GM12878 (cell line): ENCODE results near the gene WIPF2. TPM values are rescaled to one million over a fixed set of nuclear protein-coding genes. Genes with fewer than 3 reads are reported as not detected.

Source experiments
- ATAC-seq: fragments of 200-7000 bp; cut with Tn5 transposase; 3 replicates; pipeline ENCODE4 v1.9.1; 2020; ENCODE audit warnings: mild to moderate bottlenecking, moderate library complexity
- BruUV-seq: library from RNA; stranded (reverse); fragments of 400-500 nt; replicated peaks from 2 replicates; lab custom pipeline; 2021; lab: Mats Ljungman, UMichigan
- CTCF ChIA-PET: fragments of 300-600 bp; sonication (Branson Sonifier 250); formaldehyde crosslinking; extraction: SDS; loops from one replicate; lab custom pipeline; 2021; ENCODE audit warnings: inconsistent platforms; lab: Yijun Ruan, JAX
- POLR2A ChIA-PET: fragments of 350-600 bp; formaldehyde crosslinking; extraction: SDS; loops from one replicate; lab custom pipeline; 2021; ENCODE audit warnings: inconsistent platforms; lab: Charles Lee
- RAD21 ChIA-PET: fragments of 300-600 bp; sonication (Branson Sonifier 250); formaldehyde crosslinking; loops from one replicate; lab custom pipeline; 2023; ENCODE audit warnings: antibody characterized with exemption; ENCODE audit not compliant: unreplicated experiment; lab: Charles Lee
- SMC1A ChIA-PET: fragments of 300-600 bp; sonication (Branson Sonifier 250); formaldehyde crosslinking; loops from one replicate; lab custom pipeline; 2023; ENCODE audit not compliant: unreplicated experiment, uncharacterized antibody; lab: Charles Lee
- DNase-seq: peaks from one replicate; pipeline ENCODE4 v3.0.0-alpha.2; 2011; ENCODE audit warnings: low read depth, low spot score
- FAIRE-seq: peaks from 3 replicates; lab custom pipeline; 2011; peaks lifted over from hg19 to GRCh38; lab: Jason Lieb, UNC
- H2AFZ ChIP-seq: 2 replicates; pipeline ENCODE4 v1.6.0; 2011; ENCODE audit warnings: low read depth, low read length, control low read depth; ENCODE audit not compliant: control insufficient read depth
- H3K27ac ChIP-seq: 2 replicates; pipeline ENCODE4 v1.5.1; 2011; ENCODE audit warnings: control low read depth; ENCODE audit not compliant: control insufficient read depth, insufficient read depth
- H3K27me3 ChIP-seq, 2 experiments: replicated peaks in 1 of 2; 2 replicates each; pipeline versions ENCODE4 v1.6.0 to v1.6.1; 2011; ENCODE audit warnings: low read length in 1 of 2; ENCODE audit not compliant: control insufficient read depth in 2 of 2, insufficient read depth in 2 of 2
- H3K36me3 ChIP-seq, 2 experiments: 2 replicates each; pipeline ENCODE4 v1.5.1; 2011; ENCODE audit warnings: low read length in 1 of 2; ENCODE audit not compliant: control insufficient read depth in 2 of 2, insufficient read depth in 2 of 2
- H3K4me1 ChIP-seq: 2 replicates; pipeline ENCODE4 v1.6.1; 2011; ENCODE audit warnings: mild to moderate bottlenecking, low read length, moderate library complexity, mixed read lengths; ENCODE audit not compliant: control insufficient read depth, insufficient read depth
- H3K4me2 ChIP-seq: 2 replicates; pipeline ENCODE4 v1.6.0; 2011; ENCODE audit warnings: control low read depth; ENCODE audit not compliant: control insufficient read depth, insufficient read depth
- H3K4me3 ChIP-seq: fragments of 200-600 bp; sonication (generic); 2 replicates; pipeline ENCODE4 v1.5.1; 2016
- H3K79me2 ChIP-seq: 2 replicates; pipeline ENCODE4 v1.6.0; 2011; ENCODE audit warnings: low read length; ENCODE audit not compliant: control insufficient read depth, insufficient read depth
- H3K9ac ChIP-seq: 2 replicates; pipeline ENCODE4 v1.8.0; 2011; ENCODE audit warnings: low read length, control low read depth, mixed read lengths; ENCODE audit not compliant: control insufficient read depth, insufficient read depth
- H3K9me3 ChIP-seq: replicated peaks from 3 replicates; pipeline ENCODE4 v1.5.1; 2011; ENCODE audit warnings: mild to moderate bottlenecking, low read length; ENCODE audit not compliant: control insufficient read depth, insufficient read depth
- H4K20me1 ChIP-seq: 2 replicates; pipeline ENCODE4 v1.6.0; 2011; ENCODE audit not compliant: control insufficient read depth, insufficient read depth
- EP300 ChIP-seq, 2 experiments: fragments of 150-350 bp in 1 of 2; IDR thresholded peaks; 2 replicates each; pipeline ENCODE4 v1.6.1; 2011 to 2012; ENCODE audit warnings: low read depth in 2 of 2, low read length in 2 of 2, borderline replicate concordance in 1 of 2, improper control_type of control experiment in 1 of 2, inconsistent platforms in 1 of 2; ENCODE audit not compliant: control insufficient read depth in 1 of 2
- FOXM1 ChIP-seq: IDR thresholded peaks from 2 replicates; pipeline ENCODE4 v1.6.1; 2012; ENCODE audit warnings: low read depth, mild to moderate bottlenecking, inconsistent platforms, low read length, moderate library complexity
- HCFC1 ChIP-seq: fragments of 150-350 bp; IDR thresholded peaks from 2 replicates; pipeline ENCODE4 v1.6.1; 2014; ENCODE audit warnings: low read length
- JUND ChIP-seq: IDR thresholded peaks from 2 replicates; pipeline ENCODE4 v1.6.1; 2012; ENCODE audit warnings: low read depth, mild to moderate bottlenecking, low read length, improper control_type of control experiment, moderate library complexity
- KLF5 ChIP-seq: fragments of 450-650 bp; IDR thresholded peaks from 2 replicates; pipeline ENCODE4 v1.6.1; 2014; ENCODE audit warnings: mild to moderate bottlenecking; ENCODE audit not compliant: partially characterized antibody
- MTA2 ChIP-seq: fragments of 450-650 bp; IDR thresholded peaks from 2 replicates; pipeline ENCODE4 v1.6.1; 2016; ENCODE audit warnings: low read depth, mild to moderate bottlenecking, moderate library complexity
- MTA3 ChIP-seq: IDR thresholded peaks from 2 replicates; pipeline ENCODE4 v1.6.1; 2012; ENCODE audit warnings: low read length, inconsistent platforms, borderline replicate concordance
- NFXL1 ChIP-seq: fragments of 450-650 bp; IDR thresholded peaks from 2 replicates; pipeline ENCODE4 v1.6.1; 2017; ENCODE audit warnings: antibody characterized with exemption, mild to moderate bottlenecking, borderline replicate concordance
- NR2C1 ChIP-seq: fragments of 450-650 bp; IDR thresholded peaks from 2 replicates; pipeline ENCODE4 v1.6.1; 2017; ENCODE audit warnings: antibody characterized with exemption, mild to moderate bottlenecking, moderate library complexity
- POU2F2 ChIP-seq: IDR thresholded peaks from 3 replicates; pipeline ENCODE4 v1.6.1; 2011; ENCODE audit warnings: low read depth, mild to moderate bottlenecking, low read length, borderline replicate concordance
- RUNX3 ChIP-seq: IDR thresholded peaks from 2 replicates; pipeline ENCODE4 v1.6.1; 2012; ENCODE audit warnings: low read length, inconsistent platforms
- SUZ12 ChIP-seq: fragments of 200-600 bp; sonication (generic); IDR thresholded peaks from one replicate; pipeline ENCODE4 v1.6.1; 2018; ENCODE audit warnings: antibody characterized with exemption, mild to moderate bottlenecking; ENCODE audit not compliant: unreplicated experiment
- YBX1 ChIP-seq: fragments of 450-650 bp; IDR thresholded peaks from 2 replicates; pipeline ENCODE4 v1.6.1; 2016; ENCODE audit warnings: antibody characterized with exemption
- YY1 ChIP-seq: IDR thresholded peaks from 2 replicates; pipeline ENCODE4 v1.6.1; 2011; ENCODE audit warnings: low read depth, mild to moderate bottlenecking, low read length
- ZNF207 ChIP-seq: fragments of 450-650 bp; IDR thresholded peaks from 2 replicates; pipeline ENCODE4 v1.6.1; 2014; ENCODE audit warnings: antibody characterized with exemption, mild to moderate bottlenecking, borderline replicate concordance
- WGBS: methylation state at CpG from one replicate; pipeline ENCODE4 v1.1.6; 2016; ENCODE audit warnings: low lambda C conversion rate; ENCODE audit not compliant: insufficient replicate concordance, insufficient coverage; ENCODE audit errors: missing lambda C conversion rate; 5-methylcytosine and 5-hydroxymethylcytosine counted together
- in situ Hi-C: fragments of 300-500 bp; cut with MboI; formaldehyde crosslinking; loops from 9 replicates; pipeline ENCODE4 v1.14.3; 2018; ENCODE audit warnings: mixed read lengths
- intact Hi-C: fragments of 100-400 bp; cut with micrococcal nuclease; formaldehyde crosslinking; loops from one replicate; pipeline ENCODE4 v1.14.2; 2022; ENCODE audit not compliant: unreplicated experiment
- polyA plus RNA-seq, 11 experiments: library from polyadenylated mRNA; depleted of rRNA in 4 of 11; unstranded in 6 of 11; stranded (reverse) in 5 of 11; fragments of >200 nt; fragmentation: Nextera tagmentation in 4 of 11; fragmentation: Illumina TruSeq in 1 of 11; extraction: Ambion mirVana in 4 of 11; extraction: Trizol in 1 of 11; gene quantifications; 1 replicate in 1 of 11; 2 replicates in 10 of 11; pipeline versions ENCODE4 v1.2.1 to v1.2.3, GENCODE V29; 2011 to 2016; ENCODE audit warnings: inconsistent platforms in 2 of 11, missing spikeins in 2 of 11, low read depth in 1 of 11
- total RNA-seq, 4 experiments: library from RNA; depleted of rRNA in 3 of 4; stranded (reverse); fragments of >200 nt in 3 of 4; fragmentation: Illumina TruSeq in 1 of 4; extraction: Trizol in 1 of 4; gene quantifications; 2 replicates each; pipeline versions ENCODE4 v1.2.1 to v1.2.3, GENCODE V29; 2013 to 2021
- TF ChIP-seq, protein P1 (sequence below): IDR thresholded peaks from 2 replicates; pipeline ENCODE4 v1.6.1; 2011; ENCODE audit warnings: borderline replicate concordance, low read depth, mild to moderate bottlenecking, moderate library complexity, mixed read lengths, low read length; ENCODE audit not compliant: insufficient read depth; ENCODE audit errors: extremely low read length
- TF ChIP-seq, protein P2 (sequence below): fragments of 150-350 bp; IDR thresholded peaks from 2 replicates; pipeline ENCODE4 v1.6.1; 2014; ENCODE audit warnings: mild to moderate bottlenecking, low read depth, low read length
- TF ChIP-seq, protein P3 (sequence below): IDR thresholded peaks from 2 replicates; pipeline ENCODE4 v1.6.1; 2012; ENCODE audit warnings: low read depth, low read length, improper control_type of control experiment

WIPF2 gene
- total and polyA plus RNA-seq, 10 of the 15 experiments (the other 5 are each of a cell fraction or from before 2014, with no cell fraction given): 4.2 to 20.8 (median 7.1) TPM

DNA sequence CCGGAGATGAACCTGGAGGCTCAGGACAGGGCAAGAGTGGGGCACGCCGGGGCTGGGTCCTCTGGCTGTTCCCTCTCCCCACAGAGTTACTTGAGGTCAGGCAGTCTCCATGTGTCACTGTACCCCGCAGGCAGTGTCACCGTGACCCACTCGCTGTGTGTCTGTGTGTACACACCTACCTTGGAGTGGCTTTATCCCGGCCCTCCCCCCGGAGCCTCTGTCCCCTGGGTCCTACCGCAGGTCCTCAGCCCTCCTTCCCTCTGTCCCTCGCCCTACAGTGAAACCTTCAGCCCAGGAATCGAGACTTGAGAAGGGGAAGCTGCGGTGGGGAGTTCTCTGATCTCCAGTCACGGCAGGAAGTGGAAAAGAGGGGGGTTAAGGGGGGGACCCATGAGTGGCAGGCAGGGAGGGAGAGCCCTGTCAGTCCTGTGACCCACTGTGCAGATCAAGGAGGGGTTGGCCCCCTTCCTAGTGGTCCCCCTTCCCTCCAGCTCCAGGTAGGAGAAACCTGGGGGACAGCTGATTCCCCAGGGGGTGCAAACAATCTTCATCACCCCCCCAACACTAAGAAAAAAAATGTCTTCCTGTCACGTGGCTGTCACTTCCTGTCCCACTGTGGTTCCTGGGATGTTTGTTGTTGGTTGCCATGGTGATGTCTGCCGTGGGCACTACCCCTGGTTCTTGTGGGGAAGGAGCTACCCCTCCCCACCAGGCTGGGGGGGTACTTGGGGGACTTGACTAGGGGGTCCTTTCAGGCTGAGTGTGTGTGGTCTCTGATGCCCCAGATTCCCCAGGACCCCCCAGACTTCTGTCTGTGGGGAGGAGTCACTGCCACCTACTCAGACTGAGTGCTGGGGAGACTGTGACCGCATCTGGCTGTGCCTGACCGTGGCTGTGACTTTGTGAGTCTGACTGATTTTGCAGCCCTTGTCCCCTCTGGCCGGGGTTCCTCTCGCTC lies 103.5 kb downstream of the WIPF2 start:
- H2AFZ ChIP-seq: peak overlapping the region; percentile 57
- intact Hi-C loops (loop anchor here (5.0 kb wide), 2 partner anchors 35 to 1350 kb away; no protein-coding TSS in a partner anchor), in situ Hi-C loops (loop anchor here (10.0 kb wide), 1 partner anchor 1352 kb away; no protein-coding TSS in a partner anchor)
- WGBS: 2% methylated on average over 19 of the region's 19 CpGs
- H3K9me3 ChIP-seq: no peaks in the 10 kb centered on the region
- CTCF ChIA-PET: interaction anchor here (0.6 to 8.4 kb wide), 4 partner anchors 13 to 378 kb away, joined by 3 to 90 read pairs (median 32); partner anchors contain the start of gene RARA
- no TSS peak for BruUV-seq
- H3K79me2 ChIP-seq: peaks cover 96% of the 10 kb centered on the region
- no peaks in the 10 kb centered on the region for H3K27me3 ChIP-seq
- DNase-seq: peak; percentile 88
- H3K9ac ChIP-seq: peak overlapping the region; percentile 91
- peaks cover 62% of the 10 kb centered on the region for H3K4me1 ChIP-seq
- POLR2A ChIA-PET: interaction anchor here (0.6 to 7.0 kb wide), 6 partner anchors 12 to 256 kb away, joined by 3 to 123 read pairs (median 4); partner anchors contain the start of gene RARA
- H3K27ac ChIP-seq: peak overlapping the region; percentile 96
- peak overlapping the region; percentile 100 for H3K4me2 ChIP-seq
- RAD21 ChIA-PET: interaction anchor here (0.6 to 12.6 kb wide), 6 partner anchors 13 to 210 kb away, joined by 3 to 156 read pairs (median 4); partner anchors contain the start of gene RARA
- no peaks in the 10 kb centered on the region for H4K20me1 ChIP-seq
- peak; percentile 40 for ATAC-seq
- peaks cover 0 to 2% of the 10 kb centered on the region in 2 experiments; a peak in 1 of 4 replicates for H3K36me3 ChIP-seq
- peak overlapping the region; percentile 91 for H3K4me3 ChIP-seq
- FAIRE-seq: peak; percentile 88
- SMC1A ChIA-PET: interaction anchor here (0.6 to 11.2 kb wide), 4 partner anchors 15 to 484 kb away, joined by 3 to 172 read pairs (median 4); partner anchors contain the start of gene RARA
- TF ChIP-seq NFXL1 (no peak), MTA3 (no peak), RUNX3 (no peak), ZNF207 (peak; percentile 82), MTA2 (peak; percentile 86), YY1 (peak; percentile 72; the same call in 1 of the 2 replicates), YBX1 (no peak), KLF5 (peak; percentile 84), JUND (0 out of 2 replicates have a peak, but pooled peaks have one; percentile 6), NR2C1 (no peak), SUZ12 (no peak), FOXM1 (no peak), POU2F2 (peak; percentile 60; the same call in 1 of the 3 replicates), EP300 (IDR thresholded peaks at IDR 0.05; ENCODE audit: borderline replicate concordance in 1 of 2, control insufficient read depth in 1 of 2, low read depth in 2 of 2, low read length in 2 of 2) (peak; percentile 81 to 89), HCFC1 (no peak; the same call in 1 of the 2 replicates)
- TF ChIP-seq, protein P1, sequence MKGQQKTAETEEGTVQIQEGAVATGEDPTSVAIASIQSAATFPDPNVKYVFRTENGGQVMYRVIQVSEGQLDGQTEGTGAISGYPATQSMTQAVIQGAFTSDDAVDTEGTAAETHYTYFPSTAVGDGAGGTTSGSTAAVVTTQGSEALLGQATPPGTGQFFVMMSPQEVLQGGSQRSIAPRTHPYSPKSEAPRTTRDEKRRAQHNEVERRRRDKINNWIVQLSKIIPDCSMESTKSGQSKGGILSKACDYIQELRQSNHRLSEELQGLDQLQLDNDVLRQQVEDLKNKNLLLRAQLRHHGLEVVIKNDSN: peak; percentile 93
- TF ChIP-seq, protein P2, sequence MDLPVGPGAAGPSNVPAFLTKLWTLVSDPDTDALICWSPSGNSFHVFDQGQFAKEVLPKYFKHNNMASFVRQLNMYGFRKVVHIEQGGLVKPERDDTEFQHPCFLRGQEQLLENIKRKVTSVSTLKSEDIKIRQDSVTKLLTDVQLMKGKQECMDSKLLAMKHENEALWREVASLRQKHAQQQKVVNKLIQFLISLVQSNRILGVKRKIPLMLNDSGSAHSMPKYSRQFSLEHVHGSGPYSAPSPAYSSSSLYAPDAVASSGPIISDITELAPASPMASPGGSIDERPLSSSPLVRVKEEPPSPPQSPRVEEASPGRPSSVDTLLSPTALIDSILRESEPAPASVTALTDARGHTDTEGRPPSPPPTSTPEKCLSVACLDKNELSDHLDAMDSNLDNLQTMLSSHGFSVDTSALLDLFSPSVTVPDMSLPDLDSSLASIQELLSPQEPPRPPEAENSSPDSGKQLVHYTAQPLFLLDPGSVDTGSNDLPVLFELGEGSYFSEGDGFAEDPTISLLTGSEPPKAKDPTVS: no peak
- TF ChIP-seq, protein P3, sequence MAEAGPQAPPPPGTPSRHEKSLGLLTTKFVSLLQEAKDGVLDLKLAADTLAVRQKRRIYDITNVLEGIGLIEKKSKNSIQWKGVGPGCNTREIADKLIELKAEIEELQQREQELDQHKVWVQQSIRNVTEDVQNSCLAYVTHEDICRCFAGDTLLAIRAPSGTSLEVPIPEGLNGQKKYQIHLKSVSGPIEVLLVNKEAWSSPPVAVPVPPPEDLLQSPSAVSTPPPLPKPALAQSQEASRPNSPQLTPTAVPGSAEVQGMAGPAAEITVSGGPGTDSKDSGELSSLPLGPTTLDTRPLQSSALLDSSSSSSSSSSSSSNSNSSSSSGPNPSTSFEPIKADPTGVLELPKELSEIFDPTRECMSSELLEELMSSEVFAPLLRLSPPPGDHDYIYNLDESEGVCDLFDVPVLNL: no peak
